GF-D8 (cell line): Measurements from ENCODE around the gene IL5RA.

Experiments
- DNase-seq: peaks from one replicate; lab custom pipeline; 2025; lab: John Stamatoyannopoulos, UW

The IL5RA gene

DNA sequence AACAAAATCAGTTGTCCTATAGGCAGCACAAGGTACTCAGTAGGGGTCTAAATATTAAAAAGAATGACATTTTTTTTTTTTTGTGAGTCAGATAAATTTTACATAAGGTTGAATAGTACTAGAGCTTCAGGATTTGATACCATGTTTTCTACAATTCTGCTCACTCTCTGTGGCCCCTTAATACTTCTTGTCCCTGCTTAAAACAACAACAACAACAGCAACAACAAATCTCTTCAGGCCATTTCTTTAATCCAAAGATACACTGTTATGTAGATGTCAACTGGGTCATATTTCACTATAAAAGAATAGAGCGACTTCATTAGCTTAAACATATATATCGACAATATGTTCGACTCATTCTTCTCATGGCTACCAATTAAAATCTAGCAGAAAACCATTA lies 3.0 kb downstream of the IL5RA start:
- no peak for DNase-seq

DNA sequence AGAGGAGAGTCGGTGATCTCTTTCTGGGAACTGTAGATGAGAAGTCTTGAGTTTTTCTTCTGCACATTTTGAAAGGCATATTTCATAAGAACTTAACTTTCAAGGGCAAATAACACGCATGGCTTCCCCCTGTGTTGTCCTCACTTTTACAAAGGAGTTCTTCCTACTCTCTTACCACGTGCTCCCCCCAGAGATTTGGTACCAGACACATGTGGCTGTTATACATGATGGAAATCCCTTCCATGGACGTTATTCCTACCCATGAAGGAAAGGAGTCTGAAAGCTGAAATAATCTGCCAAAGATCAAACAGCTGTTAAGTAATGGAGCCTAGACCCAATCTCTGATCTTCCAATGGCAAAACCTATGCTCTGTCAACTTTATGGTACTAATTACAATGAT lies 4.4 kb downstream of the IL5RA start:
- DNase-seq = no peak

DNA sequence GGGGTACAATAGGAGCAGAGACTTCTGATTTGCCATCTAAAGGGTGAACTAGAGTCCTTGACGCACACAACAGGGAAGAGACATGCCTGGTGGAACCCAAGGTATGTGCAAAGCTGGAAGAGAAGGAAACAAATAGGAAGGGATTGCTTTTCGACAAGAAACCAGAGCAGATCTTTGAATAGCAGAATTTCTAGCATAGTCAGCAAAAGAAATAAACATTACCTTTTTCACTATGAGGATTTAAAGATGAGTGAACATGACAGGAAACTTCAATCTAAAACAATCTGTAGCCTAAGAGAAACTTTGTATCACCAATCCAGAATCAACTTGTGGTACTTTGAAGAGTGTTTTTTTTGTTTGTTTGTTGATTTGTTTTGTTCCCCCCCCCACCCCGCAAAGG lies 4.9 kb downstream of the IL5RA start:
- no peak for DNase-seq

DNA sequence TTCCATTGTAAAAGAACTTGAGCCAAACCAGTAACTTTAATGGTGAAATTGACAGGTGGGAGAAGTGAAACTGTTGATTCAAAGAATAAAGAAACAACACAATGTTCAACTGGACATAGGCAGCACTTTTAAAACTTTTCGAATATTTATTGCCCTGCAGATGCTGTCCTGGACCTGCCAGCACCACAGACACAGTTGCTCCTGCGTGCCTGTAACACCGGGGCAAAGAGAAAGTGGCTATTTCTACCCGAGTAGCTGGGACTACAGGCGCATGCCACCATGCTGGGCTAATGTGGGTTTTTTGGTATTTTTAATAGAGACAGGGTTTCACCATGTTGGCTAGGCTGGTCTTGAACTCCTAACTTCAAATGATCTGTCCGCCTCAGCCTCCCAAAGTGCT lies 7.4 kb downstream of the IL5RA start:
- no peak for DNase-seq

DNA sequence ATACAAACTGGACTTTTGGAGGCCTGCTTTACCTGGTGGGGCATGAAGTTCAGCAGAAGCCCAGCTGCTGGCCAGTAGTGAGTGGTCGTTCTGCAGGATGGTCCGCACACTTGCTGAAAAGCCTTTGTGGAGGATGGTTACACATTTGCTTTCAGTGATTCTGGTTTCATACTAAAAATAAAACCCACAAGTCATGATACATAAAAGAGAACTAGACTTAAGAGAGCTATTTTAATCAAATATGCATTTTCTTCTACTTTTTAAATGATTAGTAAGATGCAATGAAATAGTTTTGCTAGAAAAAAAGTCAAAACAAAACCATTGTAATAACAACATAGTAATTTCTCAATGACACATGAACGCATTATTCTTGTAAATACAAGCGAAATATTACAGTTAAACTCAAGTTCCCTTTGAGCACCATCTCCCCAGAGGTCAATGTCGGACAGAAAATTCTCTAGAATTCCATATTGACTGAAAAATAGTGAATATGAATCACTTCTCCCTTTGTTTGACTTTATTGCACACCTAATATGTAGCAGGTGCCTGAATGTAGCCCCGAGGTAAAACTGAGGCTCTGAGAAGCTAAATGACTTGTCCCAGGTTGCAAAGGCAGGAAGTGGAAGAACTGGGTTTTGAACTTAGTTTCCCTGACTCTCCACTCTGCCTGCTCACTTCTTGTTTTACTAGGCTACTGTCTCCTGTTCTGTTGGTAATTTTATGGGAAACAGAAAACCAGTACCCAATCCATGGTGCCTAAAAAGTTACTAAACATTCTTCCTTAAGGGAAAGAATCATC lies 8.3 kb downstream of the IL5RA start:
- no peak for DNase-seq

DNA sequence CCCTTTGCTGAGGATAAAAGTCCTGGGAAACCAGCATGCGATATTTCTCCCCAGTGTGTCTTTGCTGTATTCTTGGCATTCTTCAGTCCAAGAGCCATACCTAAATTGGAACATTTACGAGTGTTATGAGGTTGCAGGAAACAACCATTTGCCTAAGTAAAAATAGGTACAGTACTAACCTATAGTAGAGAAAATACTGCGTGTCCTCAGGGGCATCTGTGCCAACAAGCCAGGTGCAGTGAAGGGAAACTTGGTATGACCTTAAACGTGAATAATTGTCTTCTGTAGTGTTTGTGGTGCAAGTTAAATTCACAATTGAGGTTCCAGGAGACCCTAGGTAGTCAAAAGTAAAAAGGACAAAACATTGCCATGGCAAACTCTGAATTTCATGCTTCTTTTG lies 12.2 kb downstream of the IL5RA start:
- DNase-seq = no peak

DNA sequence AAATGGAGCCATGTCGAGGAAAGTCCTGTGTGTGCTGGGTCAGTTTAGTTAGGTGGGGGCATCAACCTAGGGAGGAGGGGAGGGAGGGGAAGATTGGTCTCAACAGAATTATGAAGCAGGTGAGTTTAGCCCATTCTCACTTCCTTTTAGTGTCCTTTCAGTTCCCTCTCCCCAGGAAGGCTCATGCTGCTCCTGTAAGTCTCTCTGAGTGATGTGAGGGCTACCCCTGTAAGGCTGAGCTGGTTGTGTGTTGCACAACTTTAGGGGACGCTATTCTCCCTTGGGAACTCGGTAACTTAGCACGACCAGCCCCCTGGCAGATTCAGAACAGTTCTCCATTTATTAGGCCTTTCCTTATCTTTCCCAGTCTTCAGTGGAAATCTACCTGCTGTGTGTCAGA lies 21.2 kb downstream of the IL5RA start:
- no peak for DNase-seq

DNA sequence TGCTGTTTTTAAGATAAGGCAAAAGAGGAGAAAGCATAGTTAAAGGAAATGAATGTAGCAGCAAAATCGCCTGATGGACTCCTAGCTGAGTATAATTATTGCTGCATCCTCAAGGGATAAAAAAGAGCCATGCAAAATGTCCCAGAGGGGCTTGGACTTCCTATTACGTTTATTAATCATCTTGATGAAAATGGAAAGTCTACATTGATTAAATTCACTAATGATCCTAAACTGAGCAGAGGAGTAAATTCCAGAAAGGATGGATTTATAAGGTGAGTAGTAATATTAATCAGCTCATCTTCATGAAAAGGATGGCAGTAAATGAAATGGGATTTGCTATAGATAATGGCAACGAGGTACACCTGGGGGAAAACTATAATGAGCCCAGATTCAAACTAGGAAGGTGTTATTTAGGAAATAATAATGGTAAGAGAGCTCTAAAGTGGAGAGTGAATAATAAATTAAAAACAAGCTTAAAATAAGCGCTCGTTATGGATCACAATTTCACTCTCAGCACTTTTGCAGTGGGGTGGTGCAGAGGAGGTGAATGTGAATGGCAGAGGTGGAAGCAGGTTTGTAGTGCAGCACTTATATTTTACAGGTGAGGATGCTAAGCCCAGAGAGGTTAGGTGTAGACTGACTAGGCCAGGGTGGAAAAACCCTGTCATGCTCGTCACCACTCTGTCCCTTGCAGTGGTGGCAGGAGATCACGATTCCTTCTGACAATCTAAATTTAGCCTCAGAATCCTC lies 22.3 kb downstream of the IL5RA start:
- no peak for DNase-seq

DNA sequence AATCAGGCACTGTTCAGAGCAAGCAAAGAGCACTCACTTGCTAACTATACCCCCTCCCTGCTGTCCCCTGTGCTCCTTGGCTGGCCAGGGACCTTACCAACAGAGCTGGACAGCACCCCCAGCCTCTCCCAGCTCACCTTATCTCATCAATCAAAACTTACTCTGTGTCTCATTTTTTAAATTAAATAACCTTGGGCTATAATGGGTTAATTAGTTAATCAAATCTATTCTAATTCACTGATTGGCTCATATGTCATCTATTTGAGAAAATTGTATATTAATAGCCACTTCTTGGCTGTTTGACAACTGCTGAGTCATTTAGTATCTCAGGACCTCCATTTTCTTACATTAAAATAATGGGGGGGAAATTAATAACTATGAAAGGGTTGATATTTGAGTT lies 22.9 kb downstream of the IL5RA start:
- no peak for DNase-seq

DNA sequence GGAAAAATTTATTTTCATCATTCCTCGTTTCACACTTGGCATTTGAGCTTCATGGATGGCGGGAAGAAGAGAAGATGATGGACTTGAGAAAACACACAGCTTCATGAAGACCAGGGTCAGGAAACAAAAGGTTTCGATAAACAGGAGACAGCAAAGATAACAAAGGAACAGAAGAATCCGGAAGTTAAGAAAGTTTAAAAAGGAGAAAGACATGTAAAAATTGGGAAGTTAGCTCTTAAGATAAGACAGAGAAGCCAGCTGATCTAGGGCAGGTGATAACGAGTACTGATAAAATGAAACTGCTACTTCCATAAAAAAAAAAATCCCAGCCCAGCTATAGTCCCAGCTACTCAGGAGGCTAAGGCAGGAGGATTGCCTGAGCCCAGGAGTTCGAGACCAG lies 23.9 kb downstream of the IL5RA start:
- DNase-seq = peak; percentile 92

DNA sequence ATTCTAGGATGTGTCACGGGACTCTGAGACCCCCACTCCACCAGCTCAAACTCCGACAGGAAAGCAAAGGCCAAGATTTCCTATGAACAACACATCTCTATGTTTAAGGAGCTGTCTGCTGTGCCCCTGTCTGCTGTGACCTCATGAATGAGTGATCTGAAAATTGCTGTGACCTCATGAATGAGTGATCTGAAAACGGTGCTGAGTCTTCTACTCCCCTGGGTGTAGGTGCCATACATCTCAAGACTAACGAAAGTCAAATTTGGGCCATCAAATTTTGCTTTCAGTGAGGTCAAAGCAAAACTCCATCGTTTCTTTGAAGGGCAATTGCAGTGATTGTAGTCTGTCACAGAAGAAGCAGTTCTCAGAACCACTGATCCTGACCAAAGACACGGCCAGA lies 24.4 kb downstream of the IL5RA start:
- no peak for DNase-seq

DNA sequence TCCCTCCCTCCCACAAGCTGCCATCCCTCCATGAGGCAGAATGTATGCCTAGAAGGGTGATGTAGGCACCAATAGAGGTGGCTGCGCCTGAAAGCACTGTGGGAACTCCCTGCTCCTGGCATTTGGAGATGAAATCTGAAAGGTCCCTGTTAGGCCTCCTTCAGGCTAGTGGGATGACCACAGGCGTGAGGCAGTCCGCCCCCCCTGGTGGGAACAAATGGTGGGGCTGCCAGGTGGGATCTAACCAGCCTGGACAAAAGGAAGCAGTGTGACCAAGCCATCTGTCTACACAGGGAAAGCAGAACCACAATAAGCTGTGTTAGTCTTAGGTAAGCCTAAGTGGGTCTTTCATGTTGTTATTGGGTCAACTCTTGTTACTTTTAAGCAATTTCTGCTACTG lies 25.3 kb downstream of the IL5RA start:
- DNase-seq = peak; percentile 70

DNA sequence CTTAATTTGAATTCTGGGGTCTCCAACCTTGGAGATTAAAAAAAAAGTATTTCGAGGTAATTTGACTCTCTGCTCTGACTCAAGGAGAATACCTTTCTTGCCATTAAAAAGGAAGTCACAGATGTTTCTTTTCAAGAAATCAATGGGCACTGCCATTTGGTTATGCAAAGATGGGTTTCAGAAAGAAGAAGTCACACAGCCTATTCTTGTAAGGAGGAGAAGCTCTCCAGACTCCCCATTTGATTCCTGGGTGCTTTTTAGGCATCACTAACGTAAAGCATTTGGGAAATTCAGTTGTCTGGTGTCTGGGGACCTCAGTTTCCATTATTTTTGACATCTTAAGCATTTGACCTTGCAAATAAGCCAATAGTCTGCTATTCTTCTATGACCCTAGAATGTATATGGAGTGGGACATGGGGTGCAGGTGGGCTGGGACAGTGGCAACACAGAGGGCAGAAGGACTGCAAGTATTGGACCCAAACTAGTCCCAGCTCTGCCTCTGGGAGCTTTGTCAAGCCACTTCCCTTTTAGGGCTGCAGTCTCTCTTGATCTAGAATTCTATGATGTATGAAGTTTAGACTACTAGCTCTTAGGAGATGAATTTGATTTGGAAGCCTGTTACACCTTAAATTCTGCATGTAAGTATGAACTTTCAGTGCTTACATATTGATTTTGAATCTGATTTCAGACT lies 27.8 kb downstream of the IL5RA start:
- DNase-seq = no peak

DNA sequence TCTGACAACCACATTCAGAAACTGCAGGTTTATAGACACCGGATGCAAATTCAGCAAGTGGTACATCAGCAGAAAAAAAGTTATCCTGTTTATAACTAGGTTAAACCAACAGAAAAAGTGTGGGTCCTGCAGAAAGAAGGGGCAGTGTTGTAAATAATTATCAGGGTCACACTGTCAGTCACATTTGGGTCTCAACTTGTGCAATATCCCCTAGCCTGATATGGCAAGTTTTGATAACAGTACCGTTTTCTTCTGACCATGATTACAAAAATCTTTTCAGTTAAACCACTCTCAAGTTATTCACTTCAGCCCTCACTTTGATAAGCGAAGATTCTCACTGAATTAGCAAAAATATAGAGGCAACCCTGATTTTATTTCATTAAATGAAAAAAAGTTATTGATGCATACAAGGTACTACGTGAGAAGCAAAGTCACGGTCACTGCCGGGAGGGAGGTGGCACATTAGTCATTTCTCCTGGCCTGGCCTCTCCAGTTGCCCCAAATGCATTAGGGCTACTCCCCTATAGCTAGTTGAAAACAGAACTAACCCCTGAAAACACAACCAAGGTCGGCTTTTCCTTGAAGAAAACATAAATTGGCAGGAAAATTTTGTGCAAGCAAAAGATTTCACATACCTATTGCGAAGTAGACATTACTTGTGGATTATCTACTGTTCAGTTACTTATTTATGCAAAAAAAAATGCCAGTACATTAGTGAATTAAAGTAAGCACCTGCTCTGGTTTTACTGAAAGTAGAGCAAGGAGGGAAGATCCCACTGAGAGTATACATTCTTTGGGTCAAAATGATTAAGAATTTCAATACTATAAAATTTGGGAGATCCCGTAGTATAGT lies 28.6 kb downstream of the IL5RA start:
- DNase-seq = peak; percentile 48

DNA sequence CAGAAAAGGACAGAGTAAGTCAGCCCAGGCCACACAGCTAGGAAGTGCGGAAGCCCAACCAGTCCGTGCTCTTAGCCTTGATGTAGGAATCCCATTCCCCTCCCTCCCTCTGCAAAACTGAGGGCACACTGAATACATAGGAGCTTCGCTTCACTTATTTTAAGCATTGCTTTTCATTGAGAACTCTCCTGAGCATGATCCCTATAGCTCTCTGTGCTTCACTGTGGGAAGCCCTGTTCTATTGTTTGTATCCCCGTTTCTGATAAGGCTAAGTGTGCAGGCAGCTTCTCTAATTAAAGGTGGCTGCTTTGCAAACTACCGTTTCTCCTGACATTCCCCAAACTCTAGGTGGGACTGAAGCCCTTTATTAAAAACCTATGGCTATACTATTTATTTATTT lies 29.9 kb downstream of the IL5RA start:
- DNase-seq = no peak

DNA sequence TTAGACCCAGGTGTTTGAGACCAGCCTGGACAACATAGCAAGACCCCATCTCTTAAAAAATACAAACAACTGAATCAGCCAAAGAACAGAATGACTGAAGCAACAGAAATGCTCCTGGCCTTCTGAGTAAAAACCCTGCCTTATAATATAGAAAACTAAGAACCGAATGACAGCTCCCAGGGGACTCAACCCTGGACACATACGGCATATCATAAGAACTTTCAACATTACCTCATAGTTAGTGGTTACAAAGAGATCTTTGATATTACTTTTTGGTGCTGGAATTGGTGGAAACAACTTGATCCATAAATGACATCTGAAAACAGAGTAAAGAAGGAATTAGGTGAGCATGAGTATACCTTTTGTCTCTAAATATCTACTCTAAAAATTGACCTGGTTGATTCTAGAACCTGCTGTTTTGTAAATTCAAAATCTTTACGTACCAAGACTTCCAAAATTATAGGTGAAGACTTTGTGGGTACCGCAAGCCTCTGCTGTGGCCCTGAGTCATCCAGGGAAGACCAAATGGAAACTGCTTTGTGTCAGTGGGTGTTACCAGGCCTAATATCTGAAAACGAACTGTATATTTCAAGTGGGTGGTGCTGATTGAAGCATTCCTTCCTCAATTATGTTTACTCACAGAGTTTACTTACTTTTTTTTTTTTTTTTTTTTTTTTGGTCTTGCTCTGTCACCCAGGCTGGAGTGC lies 35.5 kb downstream of the IL5RA start:
- DNase-seq = no peak

DNA sequence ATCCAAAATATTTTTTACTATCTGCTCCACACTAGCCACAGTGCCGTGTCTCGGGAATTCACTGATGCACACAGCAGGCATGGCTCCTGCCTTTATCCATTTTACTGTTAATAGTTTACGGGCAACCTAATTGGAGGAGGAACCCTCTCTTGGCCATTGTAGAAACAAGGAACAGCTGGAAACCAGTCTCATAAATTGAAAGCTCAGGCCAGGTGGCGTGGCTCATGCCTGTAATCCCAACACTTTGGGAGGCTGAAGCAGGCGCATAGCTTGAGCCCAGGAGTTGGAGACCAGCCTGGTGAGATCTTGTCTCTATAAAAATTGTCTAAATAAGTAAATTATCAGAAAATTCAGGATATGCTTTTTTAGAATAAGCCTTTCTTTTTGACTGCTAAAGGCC lies 39.0 kb downstream of the IL5RA start:
- no peak for DNase-seq

DNA sequence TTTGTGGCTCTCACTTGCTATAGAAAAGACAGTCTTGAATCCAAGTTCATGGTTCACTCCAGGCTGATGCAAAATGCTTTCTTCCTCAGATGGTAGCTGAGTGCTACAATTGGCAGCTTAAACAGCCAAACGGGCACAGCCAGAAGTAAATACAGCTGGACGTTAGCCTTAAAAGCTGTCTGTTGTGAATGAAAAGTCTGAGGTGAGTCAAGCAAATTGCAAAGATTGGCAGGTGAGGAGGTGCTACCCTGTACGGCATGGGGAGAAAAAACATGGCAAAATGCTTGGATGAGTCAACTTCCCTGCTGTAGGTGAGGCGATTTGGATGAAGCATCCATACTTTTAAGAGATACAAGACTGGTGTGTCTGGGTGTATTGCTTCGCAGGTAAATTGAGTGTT lies 40.5 kb downstream of the IL5RA start:
- DNase-seq = no peak

DNA sequence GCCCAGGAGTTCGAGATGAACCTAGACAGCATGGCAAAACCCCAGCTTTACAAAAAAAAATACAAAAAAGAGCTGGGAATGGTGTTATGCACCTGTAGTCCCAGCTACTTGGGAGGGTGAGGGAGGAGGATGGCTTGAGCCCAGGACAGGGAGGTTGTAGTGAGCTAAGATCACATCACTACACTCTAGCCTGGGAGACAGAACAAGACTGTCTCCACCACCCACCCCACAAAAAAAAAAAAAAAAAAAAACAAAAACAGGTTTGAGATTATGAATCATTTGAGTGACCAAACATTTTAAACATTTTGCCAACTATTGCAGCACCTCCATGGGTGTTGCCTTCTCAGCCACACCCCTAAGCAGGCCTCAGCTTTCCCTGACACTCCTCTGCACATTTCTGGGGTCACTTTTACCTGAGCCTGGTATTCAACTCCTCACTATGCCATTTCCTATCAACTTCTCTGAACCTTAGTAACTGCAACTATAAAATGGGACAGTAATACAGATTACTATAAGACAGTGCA lies 41.8 kb downstream of the IL5RA start:
- DNase-seq = no peak

DNA sequence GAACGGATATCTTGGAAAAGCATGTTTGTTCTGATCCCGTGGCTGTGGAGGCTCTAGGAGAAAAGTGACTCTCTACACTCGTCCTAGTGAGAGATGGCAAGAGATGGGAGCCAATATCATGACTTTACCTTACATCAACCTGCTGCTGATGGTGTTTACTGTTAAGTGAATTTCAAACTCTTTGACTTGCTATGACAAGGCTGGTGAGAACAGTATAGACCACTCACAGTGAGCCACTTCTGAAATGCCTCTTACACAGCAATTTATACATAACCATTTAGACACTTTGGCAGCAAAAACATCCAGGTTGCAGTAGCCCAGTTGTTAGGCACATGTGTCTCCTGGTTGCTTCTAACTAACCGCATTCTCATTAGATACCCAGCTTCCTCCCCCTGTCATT lies 43.3 kb downstream of the IL5RA start:
- no peak for DNase-seq

DNA sequence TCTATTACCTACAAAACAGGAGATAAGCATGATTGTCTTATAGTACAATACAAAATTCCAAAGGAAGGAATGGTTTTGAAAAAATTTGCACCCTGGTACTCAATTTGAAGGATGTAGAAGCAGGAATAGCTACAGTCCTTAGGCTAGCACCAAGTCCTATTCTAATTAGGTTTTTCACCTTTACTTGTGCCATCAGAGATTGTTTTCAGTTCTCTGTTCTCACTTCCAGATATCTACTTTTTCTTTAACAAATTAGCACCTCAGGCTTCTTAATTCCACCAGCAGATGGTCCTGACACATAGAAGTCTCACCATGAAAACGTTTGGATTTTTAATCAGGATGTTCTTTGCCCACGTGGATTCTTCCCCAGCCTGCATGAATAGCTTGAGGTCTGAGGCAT lies 43.8 kb downstream of the IL5RA start:
- no peak for DNase-seq
